Testis (tissue), 2 donors: Measurements from ENCODE around the gene TRIM22.

ENCODE experiments used
- POLR2A ChIP-seq: fragments of 450-650 bp; IDR thresholded peaks from one replicate; pipeline ENCODE4 v1.6.1; 2017; ENCODE audit warnings: antibody characterized with exemption, mild to moderate bottlenecking, moderate library complexity
- TF ChIP-seq, protein P1 (sequence below), 3 experiments: fragments of 450-650 bp in 2 of 3; fragments of 200-600 bp in 1 of 3; sonication (generic) in 1 of 3; IDR thresholded peaks; one replicate each; pipeline ENCODE4 v1.5.1; 2016 to 2019; ENCODE audit warnings: antibody characterized with exemption in 3 of 3, mild to moderate bottlenecking in 2 of 3, moderate library complexity in 1 of 3

DNA sequence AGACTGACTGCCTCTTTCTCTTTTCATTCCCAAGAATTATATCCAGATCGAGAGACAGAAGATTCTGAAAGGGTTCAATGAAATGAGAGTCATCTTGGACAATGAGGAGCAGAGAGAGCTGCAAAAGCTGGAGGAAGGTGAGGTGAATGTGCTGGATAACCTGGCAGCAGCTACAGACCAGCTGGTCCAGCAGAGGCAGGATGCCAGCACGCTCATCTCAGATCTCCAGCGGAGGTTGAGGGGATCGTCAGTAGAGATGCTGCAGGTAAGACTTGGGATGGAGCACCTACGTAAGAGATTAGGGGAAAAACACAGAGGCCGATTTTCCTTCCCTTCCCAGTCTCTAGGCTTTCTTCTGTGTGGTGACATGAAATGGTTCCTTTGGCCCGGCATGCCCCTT, 8.7 kb downstream of the TRIM22 start:
- TF ChIP-seq POLR2A = no peak
- TF ChIP-seq, protein P1, sequence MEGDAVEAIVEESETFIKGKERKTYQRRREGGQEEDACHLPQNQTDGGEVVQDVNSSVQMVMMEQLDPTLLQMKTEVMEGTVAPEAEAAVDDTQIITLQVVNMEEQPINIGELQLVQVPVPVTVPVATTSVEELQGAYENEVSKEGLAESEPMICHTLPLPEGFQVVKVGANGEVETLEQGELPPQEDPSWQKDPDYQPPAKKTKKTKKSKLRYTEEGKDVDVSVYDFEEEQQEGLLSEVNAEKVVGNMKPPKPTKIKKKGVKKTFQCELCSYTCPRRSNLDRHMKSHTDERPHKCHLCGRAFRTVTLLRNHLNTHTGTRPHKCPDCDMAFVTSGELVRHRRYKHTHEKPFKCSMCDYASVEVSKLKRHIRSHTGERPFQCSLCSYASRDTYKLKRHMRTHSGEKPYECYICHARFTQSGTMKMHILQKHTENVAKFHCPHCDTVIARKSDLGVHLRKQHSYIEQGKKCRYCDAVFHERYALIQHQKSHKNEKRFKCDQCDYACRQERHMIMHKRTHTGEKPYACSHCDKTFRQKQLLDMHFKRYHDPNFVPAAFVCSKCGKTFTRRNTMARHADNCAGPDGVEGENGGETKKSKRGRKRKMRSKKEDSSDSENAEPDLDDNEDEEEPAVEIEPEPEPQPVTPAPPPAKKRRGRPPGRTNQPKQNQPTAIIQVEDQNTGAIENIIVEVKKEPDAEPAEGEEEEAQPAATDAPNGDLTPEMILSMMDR (IDR thresholded peaks at IDR 0.05) = no peak
